WTC11 (cell line): ENCODE measurements around the gene PTPN11. TPM values are rescaled to one million over a fixed set of nuclear protein-coding genes. Genes with fewer than 3 reads are reported as not detected.

Source experiments
- ATAC-seq: fragments of 200-7000 bp; cut with Tn5 transposase; 2 replicates; pipeline ENCODE4 v1.10.0; 2021; ENCODE audit warnings: mild to moderate bottlenecking, moderate library complexity
- CTCF ChIA-PET: fragments of 300-600 bp; sonication (Branson Sonifier 250); formaldehyde crosslinking; loops from one replicate; lab custom pipeline; 2021; ENCODE audit warnings: antibody characterized with exemption; lab: Charles Lee
- POLR2A ChIA-PET: fragments of 350-600 bp; sonication (Branson Sonifier 250); formaldehyde crosslinking; loops from one replicate; lab custom pipeline; 2021; ENCODE audit warnings: antibody characterized with exemption; lab: Charles Lee
- DNase-seq: peaks from one replicate; pipeline ENCODE4 v3.0.0; 2021; ENCODE audit warnings: low spot score
- H3K27ac Mint-ChIP-seq: 2 replicates; pipeline ENCODE4 v1.8.0; 2021; ENCODE audit warnings: mixed read lengths
- H3K27me3 Mint-ChIP-seq: 2 replicates; pipeline ENCODE4 v1.8.0; 2021; ENCODE audit warnings: low read depth, mild to moderate bottlenecking, moderate library complexity, mixed read lengths
- H3K36me3 Mint-ChIP-seq: 2 replicates; pipeline ENCODE4 v1.8.0; 2021; ENCODE audit warnings: mixed read lengths
- H3K4me1 Mint-ChIP-seq: 2 replicates; pipeline ENCODE4 v1.8.0; 2022; ENCODE audit warnings: mixed read lengths
- H3K4me3 Mint-ChIP-seq: 2 replicates; pipeline ENCODE4 v1.8.0; 2021; ENCODE audit warnings: mild to moderate bottlenecking, moderate library complexity, mixed read lengths
- H3K9me3 Mint-ChIP-seq: 2 replicates; pipeline ENCODE4 v1.8.0; 2021; ENCODE audit warnings: mixed read lengths
- ATF1 ChIP-seq: sonication (generic); formaldehyde crosslinking; IDR thresholded peaks from 2 replicates; pipeline ENCODE4 v1.8.1; 2023; ENCODE audit warnings: mild to moderate bottlenecking, moderate library complexity, missing genetic modification reagents
- ATF6 ChIP-seq: sonication (generic); formaldehyde crosslinking; IDR thresholded peaks from 2 replicates; pipeline ENCODE4 v1.8.1; 2023; ENCODE audit warnings: mild to moderate bottlenecking, missing genetic modification reagents
- CBFB ChIP-seq: sonication (generic); formaldehyde crosslinking; IDR thresholded peaks from 2 replicates; pipeline ENCODE4 v1.8.1; 2022; ENCODE audit warnings: mild to moderate bottlenecking, low read depth, missing genetic modification reagents
- FOXK1 ChIP-seq: sonication (generic); formaldehyde crosslinking; IDR thresholded peaks from 2 replicates; pipeline ENCODE4 v1.8.0; 2022; ENCODE audit warnings: mild to moderate bottlenecking, moderate library complexity, missing genetic modification reagents
- GRHL2 ChIP-seq: fragments of 250-450 bp; sonication (Bioruptor Pico); IDR thresholded peaks from 2 replicates; pipeline ENCODE4 v1.8.0; 2022; ENCODE audit warnings: mild to moderate bottlenecking, moderate library complexity; ENCODE audit not compliant: insufficient replicate concordance, severe bottlenecking
- GTF2I ChIP-seq: fragments of 250-450 bp; sonication (Bioruptor Pico); conservative IDR thresholded peaks from 2 replicates; pipeline ENCODE4 v1.4.0; 2021; ENCODE audit warnings: mild to moderate bottlenecking
- IRF2 ChIP-seq: sonication (generic); formaldehyde crosslinking; IDR thresholded peaks from 2 replicates; pipeline ENCODE4 v1.8.0; 2022; ENCODE audit warnings: low read depth, missing genetic modification reagents, borderline replicate concordance
- MYBL2 ChIP-seq: sonication (generic); formaldehyde crosslinking; IDR thresholded peaks from 2 replicates; pipeline ENCODE4 v1.8.1; 2023; ENCODE audit warnings: mild to moderate bottlenecking, moderate library complexity, missing genetic modification reagents
- NFYB ChIP-seq: sonication (generic); formaldehyde crosslinking; conservative IDR thresholded peaks from 2 replicates; pipeline ENCODE4 v1.8.0; 2022; ENCODE audit warnings: low read depth, missing genetic modification reagents
- NR3C1 ChIP-seq: sonication (generic); formaldehyde crosslinking; conservative IDR thresholded peaks from 2 replicates; pipeline ENCODE4 v1.8.1; 2023; ENCODE audit warnings: low read depth, mild to moderate bottlenecking, missing genetic modification reagents
- OVOL2 ChIP-seq: fragments of 250-450 bp; sonication (Bioruptor Pico); IDR thresholded peaks from 2 replicates; pipeline ENCODE4 v1.9.0; 2021; ENCODE audit warnings: mild to moderate bottlenecking, borderline replicate concordance
- PRDM15 ChIP-seq: sonication (generic); formaldehyde crosslinking; IDR thresholded peaks from 2 replicates; pipeline ENCODE4 v1.8.0; 2022; ENCODE audit warnings: missing genetic modification reagents
- PREB ChIP-seq: sonication (generic); formaldehyde crosslinking; IDR thresholded peaks from 2 replicates; pipeline ENCODE4 v1.8.1; 2022; ENCODE audit warnings: mild to moderate bottlenecking, missing genetic modification reagents, moderate library complexity, borderline replicate concordance
- TEAD4 ChIP-seq: sonication (generic); formaldehyde crosslinking; IDR thresholded peaks from 2 replicates; pipeline ENCODE4 v1.8.0; 2022; ENCODE audit warnings: mild to moderate bottlenecking, missing genetic modification reagents
- USF1 ChIP-seq: sonication (generic); formaldehyde crosslinking; IDR thresholded peaks from 2 replicates; pipeline ENCODE4 v1.8.0; 2022; ENCODE audit warnings: mild to moderate bottlenecking, missing genetic modification reagents
- ZMAT4 ChIP-seq: fragments of 250-450 bp; sonication (Bioruptor Pico); IDR thresholded peaks from 2 replicates; pipeline ENCODE4 v1.9.0; 2021; ENCODE audit warnings: mild to moderate bottlenecking
- ZNF138 ChIP-seq: sonication (generic); formaldehyde crosslinking; conservative IDR thresholded peaks from 2 replicates; pipeline ENCODE4 v1.8.1; 2022; ENCODE audit warnings: mild to moderate bottlenecking, moderate library complexity, missing genetic modification reagents
- ZNF317 ChIP-seq: sonication (generic); formaldehyde crosslinking; IDR thresholded peaks from 2 replicates; pipeline ENCODE4 v1.8.1; 2023; ENCODE audit warnings: low read depth, mild to moderate bottlenecking, moderate library complexity, missing genetic modification reagents, borderline replicate concordance
- ZNF425 ChIP-seq: fragments of 250-450 bp; sonication (Bioruptor Pico); conservative IDR thresholded peaks from 2 replicates; pipeline ENCODE4 v1.9.0; 2021; ENCODE audit warnings: mild to moderate bottlenecking
- total RNA-seq: library from RNA; stranded (reverse); gene quantifications from 3 replicates; pipeline ENCODE4 v1.2.3, GENCODE V29; 2021

The PTPN11 gene
- total RNA-seq, 1 experiment from 2014 or later: 112 TPM

- no peak for ATAC-seq
- Mint-ChIP-seq H3K4me1 (no peaks in the 10 kb centered on the region), H3K36me3 (peaks cover 38% of the 10 kb centered on the region), H3K9me3 (no peaks in the 10 kb centered on the region), H3K27ac (no peak overlapping the region), H3K27me3 (no peaks in the 10 kb centered on the region), H3K4me3 (no peak overlapping the region)
- CTCF ChIA-PET: no interaction called here
- DNase-seq: no peak
- no peak for TF ChIP-seq USF1 (CRISPR knock-in tag)
- TF ChIP-seq CBFB (CRISPR knock-in tag): no peak
- no peak for TF ChIP-seq OVOL2 (CRISPR knock-in tag)
- no peak for TF ChIP-seq NFYB
- TF ChIP-seq ATF6: no peak
- no peak for TF ChIP-seq PRDM15 (CRISPR knock-in tag)
- no peak for TF ChIP-seq TEAD4 (CRISPR knock-in tag)
- TF ChIP-seq PREB (CRISPR knock-in tag): no peak
- no peak for TF ChIP-seq GRHL2 (CRISPR knock-in tag)
- TF ChIP-seq ATF1 (CRISPR knock-in tag): no peak
- TF ChIP-seq NR3C1 (CRISPR knock-in tag): no peak
- POLR2A ChIA-PET: no interaction called here
Measured at GRCh38 chr12:112458751-112459150, 40.0 kb downstream of the PTPN11 start.

GRCh38 chr12:112463478-112463877 lies 44.7 kb downstream of the PTPN11 start:
- CTCF ChIA-PET: interaction anchor here (1.6 to 2.0 kb wide), 2 partner anchors 10 to 265 kb away, joined by 5 to 9 read pairs; no protein-coding TSS in a partner anchor
- TF ChIP-seq ZNF317 (CRISPR knock-in tag) (no peak), GTF2I (CRISPR knock-in tag) (no peak), FOXK1 (CRISPR knock-in tag) (no peak), CBFB (CRISPR knock-in tag) (no peak), ZMAT4 (CRISPR knock-in tag) (no peak), TEAD4 (CRISPR knock-in tag) (no peak), ZNF425 (CRISPR knock-in tag) (no peak), IRF2 (CRISPR knock-in tag) (no peak), ZNF138 (CRISPR knock-in tag) (no peak), PREB (CRISPR knock-in tag) (no peak), MYBL2 (no peak), NFYB (no peak), PRDM15 (CRISPR knock-in tag) (no peak)

More at GRCh38 chr12:112463478-112463877, 44.7 kb downstream of the PTPN11 start:
- ATAC-seq (no peak), DNase-seq (no peak)
- Mint-ChIP-seq H3K4me1 (peaks cover 2% of the 10 kb centered on the region; the same call in 1 of the 2 replicates), H3K9me3 (no peaks in the 10 kb centered on the region), H3K36me3 (peaks cover 2% of the 10 kb centered on the region), H3K27me3 (no peaks in the 10 kb centered on the region), H3K27ac (no peak overlapping the region), H3K4me3 (no peak overlapping the region)
- POLR2A ChIA-PET: no interaction called here
